ENCODE data around the gene SFTA2.
A peak's percentile ranks its signal among the peaks of the same experiment; 100 is the strongest.

Gene SFTA2

GRCh38 chr6:30962716-30963115 lies 30.7 kb upstream of the SFTA2 start:
- Histone ChIP-seq H3K4me3 (ENCODE audit: low read length) (no peak overlapping the region), H3K36me3 (ENCODE audit: insufficient read depth, low read length) (no peaks in the 10 kb centered on the region), H3K27me3 (ENCODE audit: insufficient read depth, low read length) (no peaks in the 10 kb centered on the region), H3K27ac (ENCODE audit: low read depth, low read length) (no peak overlapping the region), H3K9ac (ENCODE audit: low read depth, low read length) (no peak overlapping the region), H3K4me1 (ENCODE audit: insufficient read depth, low read length) (no peaks in the 10 kb centered on the region; the same call in 1 of the 2 replicates), H3K9me3 (ENCODE audit: insufficient read depth, low read depth, low read length) (no peaks in the 10 kb centered on the region)

DNA sequence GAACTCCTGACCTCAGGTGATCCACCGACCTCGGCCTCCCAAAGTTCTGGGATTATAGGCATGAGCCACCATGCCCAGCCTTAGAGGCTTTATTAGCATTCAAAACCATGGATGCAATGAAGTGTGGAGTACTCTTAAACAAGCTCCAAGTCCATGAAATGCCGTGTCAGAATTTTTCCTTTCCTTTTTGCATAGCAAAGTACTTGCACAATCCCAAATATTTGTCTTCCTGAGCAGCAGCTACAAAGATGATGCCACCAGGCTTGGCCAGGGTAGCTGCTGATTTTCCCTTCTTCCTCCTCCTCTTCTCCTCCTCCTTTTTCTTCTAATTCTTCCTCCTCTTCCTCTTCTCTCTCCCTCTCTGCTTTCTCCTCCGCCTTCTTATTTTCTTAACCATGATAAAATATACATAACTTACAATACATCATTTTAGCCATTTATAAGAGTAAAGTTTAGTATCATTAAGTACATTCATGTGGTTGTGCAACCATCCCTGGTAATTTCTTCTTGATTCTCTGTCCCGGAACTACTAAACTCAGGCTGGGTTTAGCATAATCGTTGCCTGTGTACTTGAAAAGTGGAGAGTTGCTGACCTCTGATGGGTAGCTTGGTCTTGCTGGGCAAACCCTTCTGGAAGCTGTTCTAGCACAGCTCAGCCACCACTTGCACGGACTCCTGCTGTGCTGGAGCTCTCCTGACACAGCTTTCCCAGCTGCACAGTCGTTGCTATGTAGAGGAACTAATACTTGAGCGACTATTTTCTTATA lies 29.1 kb upstream of the SFTA2 start:
- no peak overlapping the region for H3K27ac ChIP-seq (ENCODE audit: low read depth, low read length)
- H3K27me3 ChIP-seq (ENCODE audit: insufficient read depth, low read length) = peaks cover 12% of the 10 kb centered on the region
- H3K36me3 ChIP-seq (ENCODE audit: insufficient read depth, low read length) = no peaks in the 10 kb centered on the region
- 93% methylated on average over 8 of the region's 9 CpGs for WGBS
- H3K9ac ChIP-seq (ENCODE audit: low read depth, low read length) = no peak overlapping the region
- peaks cover 3% of the 10 kb centered on the region; the same call in 1 of the 2 replicates for H3K4me1 ChIP-seq (ENCODE audit: insufficient read depth, low read length)
- no peaks in the 10 kb centered on the region for H3K9me3 ChIP-seq (ENCODE audit: insufficient read depth, low read depth, low read length)
- no peak overlapping the region for H3K4me3 ChIP-seq (ENCODE audit: low read length)

DNA sequence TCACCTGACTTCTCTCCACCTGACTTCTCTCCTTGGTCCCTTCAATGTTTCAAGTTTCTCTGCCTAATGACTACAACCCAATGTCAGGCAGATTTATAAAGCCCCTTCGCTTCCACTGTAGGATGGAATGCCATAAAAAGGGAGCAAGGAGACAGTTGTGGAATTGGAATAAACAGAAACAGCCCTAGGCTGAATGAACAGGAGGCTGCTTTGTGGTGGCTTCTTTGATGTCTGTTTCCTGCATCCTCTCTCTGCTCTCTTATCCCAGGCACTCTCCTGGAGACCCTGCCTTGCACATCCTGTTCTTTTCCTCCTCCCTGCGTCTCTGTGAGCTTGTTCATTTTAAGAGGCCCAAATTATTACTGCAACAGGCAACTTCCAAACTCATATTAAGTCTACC lies 25.7 kb upstream of the SFTA2 start:
- no peak overlapping the region for H3K27ac ChIP-seq (ENCODE audit: low read depth, low read length)
- no peaks in the 10 kb centered on the region for H3K9me3 ChIP-seq (ENCODE audit: insufficient read depth, low read depth, low read length)
- no peaks in the 10 kb centered on the region for H3K36me3 ChIP-seq (ENCODE audit: insufficient read depth, low read length)
- H3K27me3 ChIP-seq (ENCODE audit: insufficient read depth, low read length) = peaks cover 35% of the 10 kb centered on the region
- H3K9ac ChIP-seq (ENCODE audit: low read depth, low read length) = no peak overlapping the region
- H3K4me1 ChIP-seq (ENCODE audit: insufficient read depth, low read length) = peaks cover 14% of the 10 kb centered on the region
- H3K4me3 ChIP-seq (ENCODE audit: low read length) = no peak overlapping the region
- 70% methylated on average over 2 of the region's 2 CpGs for WGBS

DNA sequence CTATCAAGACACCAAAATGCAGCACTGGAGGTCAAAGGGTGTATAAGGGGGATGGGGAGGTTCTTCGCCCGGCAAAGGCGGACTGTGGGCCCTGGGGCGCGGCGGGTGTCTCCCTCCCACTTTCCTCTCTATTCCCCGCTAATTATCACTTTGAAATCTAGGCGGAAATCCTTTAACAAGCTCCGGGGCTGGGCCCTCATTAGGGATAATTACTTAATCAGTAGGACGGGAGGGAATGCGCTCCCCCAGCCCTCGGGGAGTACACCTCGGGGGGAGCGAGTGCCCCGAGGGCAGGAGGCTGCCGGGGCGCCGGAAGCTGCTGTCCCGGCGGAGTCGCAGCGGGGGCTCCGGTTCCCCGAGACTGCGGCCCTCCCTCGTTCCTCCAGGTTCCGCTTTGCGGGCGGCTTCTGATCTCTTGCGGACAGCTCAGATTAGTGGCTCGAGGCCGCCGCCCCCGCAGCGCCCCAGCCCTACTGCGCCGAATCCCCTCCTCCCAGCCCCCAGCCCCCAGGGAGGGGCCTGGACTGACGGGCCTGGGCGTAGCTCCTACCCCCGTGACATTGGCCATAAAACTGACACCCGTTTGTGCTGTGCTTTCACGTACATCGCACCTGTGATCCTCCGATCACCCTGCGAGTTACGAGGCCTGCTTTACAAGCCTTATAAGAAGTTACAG lies 23.5 kb upstream of the SFTA2 start:
- H3K9ac ChIP-seq (ENCODE audit: low read depth, low read length) = peak overlapping the region; percentile 64
- H3K27ac ChIP-seq (ENCODE audit: low read depth, low read length) = no peak overlapping the region
- no peaks in the 10 kb centered on the region for H3K36me3 ChIP-seq (ENCODE audit: insufficient read depth, low read length)
- H3K4me3 ChIP-seq (ENCODE audit: low read length) = peak overlapping the region; percentile 69
- peaks cover 14% of the 10 kb centered on the region for H3K4me1 ChIP-seq (ENCODE audit: insufficient read depth, low read length)
- 3% methylated on average over 43 of the region's 46 CpGs for WGBS
- 0 out of 2 replicates have a peak, but pooled peaks cover 3% of the 10 kb centered on the region for H3K9me3 ChIP-seq (ENCODE audit: insufficient read depth, low read depth, low read length)
- H3K27me3 ChIP-seq (ENCODE audit: insufficient read depth, low read length) = peaks cover 35% of the 10 kb centered on the region

- H3K9ac ChIP-seq (ENCODE audit: low read depth, low read length) = peak overlapping the region; percentile 64
- peaks cover 35% of the 10 kb centered on the region for H3K27me3 ChIP-seq (ENCODE audit: insufficient read depth, low read length)
- H3K36me3 ChIP-seq (ENCODE audit: insufficient read depth, low read length) = no peaks in the 10 kb centered on the region
- H3K4me1 ChIP-seq (ENCODE audit: insufficient read depth, low read length) = peaks cover 14% of the 10 kb centered on the region
- H3K4me3 ChIP-seq (ENCODE audit: low read length) = peak overlapping the region; percentile 69
- H3K27ac ChIP-seq (ENCODE audit: low read depth, low read length) = no peak overlapping the region
- WGBS = 64% methylated on average over 9 of the region's 9 CpGs
- 0 out of 2 replicates have a peak, but pooled peaks cover 3% of the 10 kb centered on the region for H3K9me3 ChIP-seq (ENCODE audit: insufficient read depth, low read depth, low read length)
Observed at GRCh38 chr6:30954631-30955366, 22.8 kb upstream of the SFTA2 start.

DNA sequence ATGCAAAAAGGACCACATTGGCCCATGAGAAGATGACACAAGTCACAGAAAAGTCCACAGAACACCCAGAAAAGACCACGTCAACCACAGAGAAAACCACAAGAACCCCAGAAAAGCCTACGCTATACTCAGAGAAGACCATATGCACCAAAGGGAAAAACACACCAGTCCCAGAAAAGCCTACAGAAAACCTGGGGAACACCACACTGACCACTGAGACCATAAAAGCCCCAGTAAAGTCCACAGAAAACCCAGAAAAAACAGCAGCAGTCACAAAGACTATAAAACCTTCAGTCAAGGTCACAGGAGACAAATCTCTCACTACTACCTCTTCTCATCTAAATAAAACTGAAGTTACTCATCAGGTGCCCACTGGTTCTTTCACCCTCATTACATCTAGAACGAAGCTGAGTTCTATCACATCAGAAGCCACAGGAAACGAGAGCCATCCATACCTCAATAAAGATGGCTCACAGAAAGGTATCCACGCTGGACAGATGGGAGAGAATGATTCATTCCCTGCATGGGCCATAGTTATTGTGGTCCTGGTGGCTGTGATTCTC lies 20.0 kb upstream of the SFTA2 start:
- 0 out of 2 replicates have a peak, but pooled peaks cover 3% of the 10 kb centered on the region for H3K9me3 ChIP-seq (ENCODE audit: insufficient read depth, low read depth, low read length)
- H3K4me3 ChIP-seq (ENCODE audit: low read length) = no peak overlapping the region
- H3K36me3 ChIP-seq (ENCODE audit: insufficient read depth, low read length) = no peaks in the 10 kb centered on the region
- 92% methylated on average over 5 of the region's 5 CpGs for WGBS
- no peak overlapping the region for H3K9ac ChIP-seq (ENCODE audit: low read depth, low read length)
- H3K27me3 ChIP-seq (ENCODE audit: insufficient read depth, low read length) = peaks cover 32% of the 10 kb centered on the region
- H3K27ac ChIP-seq (ENCODE audit: low read depth, low read length) = no peak overlapping the region
- H3K4me1 ChIP-seq (ENCODE audit: insufficient read depth, low read length) = peaks cover 14% of the 10 kb centered on the region

GRCh38 chr6:30948811-30949210 lies 16.8 kb upstream of the SFTA2 start:
- Histone ChIP-seq H3K36me3 (ENCODE audit: insufficient read depth, low read length) (no peaks in the 10 kb centered on the region), H3K27me3 (ENCODE audit: insufficient read depth, low read length) (0 out of 2 replicates have a peak, but pooled peaks cover 3% of the 10 kb centered on the region), H3K27ac (ENCODE audit: low read depth, low read length) (no peak overlapping the region), H3K9ac (ENCODE audit: low read depth, low read length) (no peak overlapping the region), H3K4me1 (ENCODE audit: insufficient read depth, low read length) (no peaks in the 10 kb centered on the region), H3K9me3 (ENCODE audit: insufficient read depth, low read depth, low read length) (0 out of 2 replicates have a peak, but pooled peaks cover 3% of the 10 kb centered on the region), H3K4me3 (ENCODE audit: low read length) (no peak overlapping the region)
- WGBS = 97% methylated on average over 6 of the region's 6 CpGs

DNA sequence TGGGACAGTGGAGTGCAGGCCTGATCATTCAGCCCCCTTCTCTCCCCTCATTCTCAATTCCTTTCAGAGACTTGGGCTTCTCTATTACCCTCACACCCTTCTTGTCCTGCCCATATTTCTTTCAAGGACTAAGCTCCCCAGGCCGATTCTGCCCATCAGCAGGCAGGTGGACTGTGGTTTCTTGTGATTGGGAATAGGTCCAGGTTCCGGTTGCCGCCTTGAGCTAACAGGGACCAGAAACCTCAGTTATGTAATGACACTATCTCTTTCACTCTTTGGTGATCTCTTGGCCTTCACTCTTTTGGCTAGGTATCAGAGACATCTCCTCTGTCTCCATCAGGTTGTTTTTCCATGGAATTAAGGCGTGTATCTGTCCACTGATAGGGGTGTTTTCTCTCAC lies 15.3 kb upstream of the SFTA2 start:
- H3K27me3 ChIP-seq (ENCODE audit: insufficient read depth, low read length) = no peaks in the 10 kb centered on the region
- no peak overlapping the region for H3K4me3 ChIP-seq (ENCODE audit: low read length)
- H3K9ac ChIP-seq (ENCODE audit: low read depth, low read length) = no peak overlapping the region
- no peaks in the 10 kb centered on the region for H3K36me3 ChIP-seq (ENCODE audit: insufficient read depth, low read length)
- no peak overlapping the region for H3K27ac ChIP-seq (ENCODE audit: low read depth, low read length)
- 92% methylated on average over 4 of the region's 4 CpGs for WGBS
- peaks cover 3% of the 10 kb centered on the region for H3K4me1 ChIP-seq (ENCODE audit: insufficient read depth, low read length)
- 0 out of 2 replicates have a peak, but pooled peaks cover 3% of the 10 kb centered on the region for H3K9me3 ChIP-seq (ENCODE audit: insufficient read depth, low read depth, low read length)

GRCh38 chr6:30945281-30945680 lies 13.3 kb upstream of the SFTA2 start:
- Histone ChIP-seq H3K27ac (ENCODE audit: low read depth, low read length) (no peak overlapping the region), H3K27me3 (ENCODE audit: insufficient read depth, low read length) (no peaks in the 10 kb centered on the region)

DNA sequence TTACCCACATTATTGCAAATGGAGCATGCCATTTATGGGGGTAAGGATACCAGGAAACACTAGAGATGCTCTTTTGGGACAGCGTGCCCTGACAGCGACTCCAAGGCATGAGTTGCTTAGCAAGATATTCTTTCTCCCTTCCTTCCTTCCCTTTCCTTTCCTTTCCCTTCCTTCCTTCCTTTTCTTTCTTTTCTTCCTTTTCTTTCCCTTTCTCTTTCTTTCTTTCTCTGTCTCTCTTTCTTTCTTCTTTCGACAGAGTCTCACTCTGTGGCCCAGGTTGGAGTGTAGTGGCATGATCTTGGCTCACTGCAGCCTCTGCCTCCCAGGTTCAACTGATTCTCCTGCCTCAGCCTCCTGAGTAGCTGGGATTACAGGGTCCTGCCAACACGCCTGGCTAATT lies 12.1 kb upstream of the SFTA2 start:
- 94% methylated on average over 4 of the region's 4 CpGs for WGBS
- no peaks in the 10 kb centered on the region for H3K9me3 ChIP-seq (ENCODE audit: insufficient read depth, low read depth, low read length)
- no peaks in the 10 kb centered on the region for H3K36me3 ChIP-seq (ENCODE audit: insufficient read depth, low read length)

More at GRCh38 chr6:30945281-30945680, 13.3 kb upstream of the SFTA2 start:
- Histone ChIP-seq H3K9ac (ENCODE audit: low read depth, low read length) (no peak overlapping the region), H3K9me3 (ENCODE audit: insufficient read depth, low read depth, low read length) (no peaks in the 10 kb centered on the region), H3K4me3 (ENCODE audit: low read length) (no peak overlapping the region), H3K36me3 (ENCODE audit: insufficient read depth, low read length) (no peaks in the 10 kb centered on the region), H3K4me1 (ENCODE audit: insufficient read depth, low read length) (peaks cover 8% of the 10 kb centered on the region)
- WGBS = 97% methylated on average over 3 of the region's 5 CpGs

More for the DNA sequence above, 12.1 kb upstream of the SFTA2 start:
- Histone ChIP-seq H3K27me3 (ENCODE audit: insufficient read depth, low read length) (no peaks in the 10 kb centered on the region), H3K9ac (ENCODE audit: low read depth, low read length) (no peak overlapping the region), H3K27ac (ENCODE audit: low read depth, low read length) (no peak overlapping the region), H3K4me3 (ENCODE audit: low read length) (no peak overlapping the region), H3K4me1 (ENCODE audit: insufficient read depth, low read length) (peaks cover 8% of the 10 kb centered on the region)
